Kidney (tissue), 14 donors: ENCODE results near the gene SH3BP4. TPM values are rescaled to one million over a fixed set of nuclear protein-coding genes. Genes with fewer than 3 reads are reported as not detected.

Experiments used
- DNase-seq, 5 donors: peaks; one replicate each; pipeline ENCODE4 v3.0.0-alpha.2; 2013 to 2020
- FAIRE-seq: peaks from 2 replicates; lab custom pipeline; 2012; peaks lifted over from hg19 to GRCh38; lab: Jason Lieb, UNC
- H3K27ac ChIP-seq, 2 donors: one replicate each; pipeline ENCODE4 v1.7.0; 2013; ENCODE audit warnings: low read depth in 2 of 2, low read length in 2 of 2, inconsistent platforms in 1 of 2
- H3K27me3 ChIP-seq: one replicate; pipeline ENCODE4 v1.7.1; 2013; ENCODE audit warnings: low read length, inconsistent platforms; ENCODE audit not compliant: control insufficient read depth, insufficient read depth
- H3K36me3 ChIP-seq, 3 donors: one replicate each; pipeline versions ENCODE4 v1.7.0 to v1.7.1; 2013; ENCODE audit warnings: low read length in 3 of 3, control low read depth in 1 of 3, inconsistent platforms in 1 of 3; ENCODE audit not compliant: insufficient read depth in 3 of 3, control insufficient read depth in 2 of 3
- H3K4me1 ChIP-seq, 3 donors: one replicate each; pipeline versions ENCODE4 v1.7.0 to v1.7.1; 2013; ENCODE audit warnings: low read length in 3 of 3, inconsistent platforms in 1 of 3, low read depth in 1 of 3; ENCODE audit not compliant: control insufficient read depth in 2 of 3, insufficient read depth in 2 of 3
- H3K4me3 ChIP-seq, 3 donors: one replicate each; pipeline versions ENCODE4 v1.7.0 to v1.8.1; 2013; ENCODE audit warnings: low read length in 3 of 3, control low read depth in 1 of 3, inconsistent platforms in 1 of 3
- H3K9ac ChIP-seq, 3 donors: one replicate each; pipeline versions ENCODE4 v1.7.0 to v1.7.1; 2013; ENCODE audit warnings: low read length in 3 of 3, control low read depth in 1 of 3, inconsistent platforms in 1 of 3
- H3K9me3 ChIP-seq, 3 donors: one replicate each; pipeline versions ENCODE4 v1.7.0 to v1.7.1; 2013; ENCODE audit warnings: low read length in 3 of 3, control low read depth in 1 of 3, inconsistent platforms in 1 of 3; ENCODE audit not compliant: control insufficient read depth in 2 of 3, insufficient read depth in 1 of 3
- CTCF ChIP-seq: IDR thresholded peaks from 3 replicates; pipeline ENCODE4 v1.5.1; 2012; ENCODE audit warnings: mild to moderate bottlenecking, moderate library complexity, borderline replicate concordance; ENCODE audit not compliant: insufficient read depth; ENCODE audit errors: extremely low read depth
- intact Hi-C: fragments of 100-400 bp; cut with DNase I; formaldehyde crosslinking; loops from one replicate; pipeline ENCODE4 v1.11.1; 2022
- polyA plus RNA-seq: library from polyadenylated mRNA; stranded (reverse); fragments of 350-450 nt; fragmentation: Illumina TruSeq; extraction: RNeasy Lipid Tissue Mini Kit (QIAGEN cat#74804); gene quantifications from one replicate; pipeline ENCODE4 v1.2.3, GENCODE V29; 2014; ENCODE audit warnings: low read depth, low replicate concordance; ENCODE audit not compliant: insufficient read depth
- total RNA-seq: library from RNA; stranded (reverse); fragmentation: NEBNext Ultra II Directional; extraction: Animal tissue kit (Norgen Biotek cat#: 25700); gene quantifications from one replicate; pipeline ENCODE4 v1.2.1, GENCODE V29; 2021
- donor health status: control.
- donor health status: control.
- donor health status: control.
- donor health status: control.
- donor health status: control.
- donor health status: DM: yes; HTN: yes; CAD: no.
- donor health status: Normal renal cell carcinoma (clear cell type).

The SH3BP4 gene
- total and polyA plus RNA-seq, 2 donors from 2014 or later, result 20.0 to 52.9 TPM

DNA sequence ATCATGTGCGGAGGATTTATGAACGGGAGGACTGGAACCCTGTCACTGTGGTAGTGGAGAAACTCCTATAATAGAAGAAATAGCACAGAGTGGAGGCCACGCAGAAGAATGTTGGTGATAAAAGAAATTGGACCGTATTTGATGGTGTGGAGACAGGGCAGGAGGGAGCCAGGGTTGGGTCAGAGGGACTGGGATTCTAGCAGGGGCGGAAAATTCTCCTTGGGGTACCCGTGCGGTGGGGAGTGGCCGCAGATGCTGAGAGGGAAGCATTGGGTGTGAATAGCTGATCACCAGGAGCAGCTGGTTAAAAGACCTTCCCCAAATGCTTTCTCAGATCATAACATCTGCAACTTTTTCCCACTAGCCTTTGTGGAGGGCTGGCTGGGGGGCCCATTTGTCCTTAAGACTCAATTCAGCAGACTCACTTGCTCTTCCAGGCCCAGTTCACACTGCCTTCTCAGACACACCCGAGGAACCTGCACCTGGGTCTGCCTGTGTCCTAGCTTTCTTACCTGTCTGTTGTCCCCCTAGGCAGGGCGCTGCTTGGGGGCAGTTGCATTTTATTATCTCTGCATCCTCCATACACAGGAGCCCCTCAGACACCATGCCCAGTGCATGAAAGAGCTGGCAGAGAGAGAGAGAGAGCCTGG lies 7.1 kb downstream of the SH3BP4 start:
- DNase-seq (peak in 2 of 5 donors; percentile 9 to 17), FAIRE-seq (no peak)
- Histone ChIP-seq H3K27ac (no peak overlapping the region), H3K9ac (no peak overlapping the region), H3K4me3 (no peak overlapping the region), H3K9me3 (no peaks in the 10 kb centered on the region), H3K27me3 (no peaks in the 10 kb centered on the region), H3K4me1 (peaks cover 0 to 14% (median 0%) of the 10 kb centered on the region in 3 donors), H3K36me3 (no peaks in the 10 kb centered on the region)
- intact Hi-C loops, result no loop called here
- no peak for TF ChIP-seq CTCF

- no peak overlapping the region for H3K4me3 ChIP-seq
- DNase-seq (peak in 3 of 5 donors; percentile 8 to 34 (median 19)), FAIRE-seq (no peak)
- peaks cover 0 to 12% (median 0%) of the 10 kb centered on the region in 3 donors for H3K4me1 ChIP-seq
- TF ChIP-seq CTCF, result no peak
- H3K27me3 ChIP-seq, result no peaks in the 10 kb centered on the region
- H3K9ac ChIP-seq, result no peak overlapping the region
- no peaks in the 10 kb centered on the region for H3K9me3 ChIP-seq
- intact Hi-C loops, result no loop called here
- H3K36me3 ChIP-seq, result no peaks in the 10 kb centered on the region
- peak overlapping the region in 1 of 2 donors; percentile 14 for H3K27ac ChIP-seq
Measured at GRCh38 chr2:234960175-234961088, 8.6 kb downstream of the SH3BP4 start.

- no peak overlapping the region for H3K9ac ChIP-seq
- H3K4me1 ChIP-seq, result peaks cover 0 to 12% (median 0%) of the 10 kb centered on the region in 3 donors
- DNase-seq, result peak in 2 of 5 donors; percentile 6 to 34
- H3K9me3 ChIP-seq, result no peaks in the 10 kb centered on the region
- H3K4me3 ChIP-seq, result no peak overlapping the region
- no peak for TF ChIP-seq CTCF
- H3K27me3 ChIP-seq, result no peaks in the 10 kb centered on the region
- no peaks in the 10 kb centered on the region for H3K36me3 ChIP-seq
- intact Hi-C loops, result no loop called here
- H3K27ac ChIP-seq, result no peak overlapping the region
- FAIRE-seq, result no peak
Measured at GRCh38 chr2:234961784-234962183, 10.0 kb downstream of the SH3BP4 start.
